ENCODE measurements around the gene AKAP13.

- no peak for TF ChIP-seq CTCF (IDR thresholded peaks at IDR 0.05)
- no peak for TF ChIP-seq POLR2AphosphoS5 (IDR thresholded peaks at IDR 0.05)
- TF ChIP-seq POLR2A (IDR thresholded peaks at IDR 0.05) = no peak
Observed at GRCh38 chr15:85718981-85719380, 338.6 kb downstream of the AKAP13 start.
